ENCODE measurements around the gene MRPL12.
"Not testable (repeated sequence)": the region's sequence is repeated elsewhere in the genome, so short reads cannot be mapped to it uniquely, and the experiment has no call there.

MRPL12 gene

DNA sequence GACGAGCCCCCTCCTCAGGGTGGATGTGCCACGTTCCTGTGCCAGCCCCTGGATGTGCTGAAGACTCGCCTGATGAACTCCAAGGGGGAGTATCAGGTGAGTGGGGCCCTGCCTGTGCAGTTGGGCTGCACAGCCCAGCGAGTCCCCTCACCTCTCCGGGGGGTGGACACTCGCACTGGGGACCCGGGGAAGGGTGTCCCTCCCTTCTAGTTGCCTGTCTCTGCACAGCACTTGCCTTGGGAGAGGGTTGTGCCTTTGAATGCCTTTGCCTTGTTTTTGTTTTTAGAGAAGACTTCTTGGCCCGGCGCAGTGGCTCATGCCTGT, 14.6 kb downstream of the MRPL12 start:
- no peak for DNase-seq

GRCh38 chr17:81719410-81720266, 16.5 kb downstream of the MRPL12 start:
- DNase-seq: no peak

GRCh38 chr17:81720267-81721071, 17.3 kb downstream of the MRPL12 start:
- no peak for DNase-seq

DNA sequence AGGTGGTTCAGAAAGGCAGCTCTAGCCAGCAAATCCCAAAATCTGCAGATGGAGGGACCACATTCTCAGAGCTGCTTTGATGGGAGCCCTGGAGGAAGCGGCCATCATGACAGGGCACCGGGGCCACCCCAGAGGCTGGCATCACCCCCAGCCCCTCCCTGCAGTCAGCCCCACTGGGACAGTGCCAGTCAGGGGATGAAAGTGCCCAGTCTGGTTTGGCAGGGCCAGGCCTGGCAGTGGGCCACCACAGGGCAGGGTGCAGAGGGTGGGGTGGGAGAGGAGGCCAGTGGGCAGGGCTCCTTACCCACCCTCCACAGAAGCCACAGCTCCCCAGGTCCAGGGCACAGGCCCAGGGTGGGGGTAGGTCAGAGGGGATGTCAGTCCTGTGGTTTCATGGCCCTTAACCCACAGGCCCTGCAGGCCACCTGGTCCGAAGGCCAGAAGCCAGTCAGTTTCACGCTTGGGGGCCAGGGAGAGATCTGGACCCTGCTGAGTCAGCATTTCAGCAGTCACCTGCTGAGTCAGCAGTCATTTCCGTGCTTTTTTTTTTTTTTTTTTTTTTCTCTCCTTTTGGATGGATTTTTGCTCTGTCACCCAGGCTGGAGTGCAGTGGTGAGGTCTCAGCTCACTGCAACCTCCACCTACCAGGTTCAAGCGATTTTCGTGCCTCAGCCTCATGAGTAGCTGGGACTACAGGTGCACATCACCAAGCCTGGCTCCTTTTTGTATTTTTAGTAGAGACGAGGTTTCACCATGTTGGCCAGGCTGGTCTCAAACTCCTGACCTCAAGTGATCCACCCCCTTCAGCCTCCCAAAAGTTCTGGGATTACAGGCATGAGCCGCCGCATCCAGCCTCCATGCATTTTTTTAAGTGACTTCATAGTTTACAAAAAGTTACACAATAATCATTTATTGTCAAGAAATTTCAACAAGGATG, 19.3 kb downstream of the MRPL12 start:
- DNase-seq: peak; percentile 64

GRCh38 chr17:81723651-81724209, 20.6 kb downstream of the MRPL12 start:
- peak; percentile 11 for DNase-seq

DNA sequence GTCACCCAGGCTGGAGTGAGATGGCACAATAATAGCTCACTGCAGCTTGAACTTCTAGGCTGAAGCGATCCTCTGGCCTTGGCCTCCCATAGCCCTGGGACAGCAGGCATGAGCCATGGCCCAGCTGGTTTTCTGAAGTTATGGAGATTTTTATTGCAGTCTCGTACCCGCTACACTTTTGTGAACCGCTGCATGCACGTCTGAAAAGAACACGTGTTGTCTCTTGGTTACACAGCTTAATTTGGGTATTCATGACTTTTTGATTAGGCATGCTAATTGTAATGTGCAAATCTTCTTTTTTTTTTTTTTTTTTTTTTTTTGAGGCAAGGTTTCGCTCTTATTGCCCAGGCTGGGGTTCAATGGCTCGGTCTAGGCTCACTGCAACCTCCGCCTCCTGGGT, 22.3 kb downstream of the MRPL12 start:
- no peak for DNase-seq

DNA sequence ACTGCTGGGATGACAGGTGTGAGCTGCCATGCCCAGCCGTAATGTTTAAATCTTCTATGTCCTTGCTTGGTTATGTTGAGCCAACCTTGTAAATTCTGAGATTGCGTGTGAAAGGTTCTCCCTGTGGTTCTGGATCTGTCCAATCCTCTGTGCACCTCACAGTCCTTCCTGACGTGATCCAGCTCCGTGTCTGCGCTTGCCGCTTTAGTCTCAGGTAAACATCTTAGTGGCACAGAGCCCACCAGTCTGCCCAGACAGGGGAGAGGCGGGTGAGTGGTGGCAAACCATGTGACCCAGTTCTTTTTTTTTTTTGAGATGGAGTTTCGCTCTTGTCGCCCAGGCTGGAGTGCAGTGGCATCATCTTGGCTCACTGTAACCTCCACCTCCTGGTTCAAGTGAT, 22.8 kb downstream of the MRPL12 start:
- no peak for DNase-seq

- no peak for DNase-seq
Measured at GRCh38 chr17:81727324-81728031, 24.3 kb downstream of the MRPL12 start.

DNA sequence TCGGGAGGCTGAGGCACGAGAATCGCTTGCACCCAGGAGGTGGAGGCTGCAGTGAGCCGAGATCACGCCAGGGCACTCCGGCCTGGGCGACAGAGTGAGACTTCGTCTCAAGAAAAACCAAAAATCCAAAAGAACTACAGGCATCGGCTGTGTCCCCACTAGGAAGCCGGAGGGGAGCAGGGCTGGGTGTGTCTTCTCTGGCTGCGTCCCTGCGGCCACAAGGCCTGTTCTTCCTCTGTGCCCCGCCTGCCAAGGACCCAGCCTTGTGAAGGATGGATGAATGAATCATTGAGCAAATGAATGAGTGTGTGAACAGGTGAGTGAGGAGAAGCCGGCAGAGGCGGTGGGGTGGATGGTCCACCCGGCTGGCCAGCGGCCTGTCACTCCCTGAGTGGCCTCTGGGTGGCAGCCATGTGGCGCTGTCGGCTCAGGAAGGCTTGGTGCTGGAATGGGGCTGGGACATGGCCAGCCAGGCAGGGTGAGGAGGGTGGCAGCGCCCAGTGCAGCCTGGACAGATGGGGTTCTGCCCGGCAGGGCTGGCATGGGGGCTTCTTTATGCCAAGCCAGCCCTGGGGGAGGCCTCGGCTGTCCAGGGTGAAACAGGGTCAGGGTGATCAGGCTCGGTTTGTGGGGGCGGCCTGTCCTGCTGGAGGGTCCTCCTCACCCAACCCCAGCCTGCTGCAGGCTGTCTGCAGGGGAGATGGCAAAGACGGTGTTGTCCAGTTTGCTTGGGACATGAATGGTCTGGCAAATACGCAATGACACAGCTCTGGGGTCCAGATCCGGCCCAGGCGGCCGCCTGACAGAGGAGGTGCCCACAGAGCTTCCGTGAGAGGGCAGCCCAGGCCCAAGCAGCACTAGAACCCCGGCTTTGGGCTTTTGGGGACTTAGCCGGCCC, 30.6 kb downstream of the MRPL12 start:
- DNase-seq: peak; percentile 84

DNA sequence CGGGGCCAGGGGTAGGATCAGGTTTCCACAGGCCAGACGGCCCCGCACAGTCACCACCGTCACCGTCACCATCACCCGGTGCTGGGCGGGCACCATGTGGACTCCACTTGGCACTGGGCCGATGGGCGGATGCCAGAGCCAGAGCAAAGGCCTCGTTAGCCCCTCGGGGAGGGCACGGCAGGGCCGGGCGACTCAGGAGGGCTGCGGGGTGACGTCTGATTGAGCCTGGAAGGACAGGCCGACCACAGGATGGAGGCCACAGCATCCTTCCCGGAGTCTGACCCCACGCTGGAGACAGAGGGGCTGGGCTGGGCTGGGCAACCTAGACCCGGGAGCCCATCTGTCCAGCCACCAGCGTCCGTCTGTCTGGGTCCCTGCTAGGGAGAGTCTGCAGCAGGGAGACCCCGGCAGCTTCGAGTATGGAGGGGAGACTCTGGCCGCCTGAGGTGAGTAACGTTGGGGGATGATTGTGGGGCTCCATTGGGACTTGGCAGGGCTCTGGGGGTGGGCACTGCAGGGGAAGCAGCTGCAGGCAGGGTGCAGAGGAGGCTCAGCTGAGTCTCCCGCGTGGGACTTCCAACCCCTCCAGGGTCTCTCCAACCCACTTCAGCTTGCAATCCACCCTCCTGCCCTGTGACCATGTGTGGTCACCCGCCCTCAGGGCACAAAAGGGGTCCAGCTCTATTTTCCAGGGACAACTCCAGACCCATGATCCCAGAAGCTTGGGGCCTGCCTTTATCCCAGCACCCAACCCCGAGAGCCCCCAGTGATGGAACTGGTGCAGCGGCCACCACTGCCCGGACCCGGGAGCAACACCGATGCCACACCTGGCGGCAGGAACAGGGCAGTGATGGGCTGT, 31.5 kb downstream of the MRPL12 start:
- no peak for DNase-seq

GRCh38 chr17:81735264-81736102, 32.3 kb downstream of the MRPL12 start:
- DNase-seq: peak; percentile 89

- no peak for DNase-seq
Measured at GRCh38 chr17:81737947-81738800, 35.0 kb downstream of the MRPL12 start.

GRCh38 chr17:81738801-81739393, 35.7 kb downstream of the MRPL12 start:
- DNase-seq: no peak

DNA sequence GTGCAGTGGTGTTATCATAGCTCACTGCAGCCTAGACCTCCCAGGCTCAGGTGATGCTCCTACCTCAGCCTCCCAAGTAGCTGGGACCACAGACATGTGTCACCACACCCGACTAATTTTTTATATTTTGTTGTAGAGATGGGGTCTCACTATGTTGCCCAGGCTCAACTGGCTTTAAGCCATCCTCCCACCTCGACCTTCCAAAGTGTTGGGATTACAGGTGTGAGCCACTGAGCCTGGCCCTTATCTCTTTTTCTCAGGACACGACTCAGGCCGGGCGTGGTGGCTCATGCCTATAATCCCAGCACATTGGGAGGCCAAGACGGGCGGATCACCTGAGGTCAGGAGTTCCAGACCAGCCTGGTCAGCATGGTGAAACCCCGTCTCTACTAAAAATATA, 36.4 kb downstream of the MRPL12 start:
- DNase-seq: not testable (repeated sequence)

DNA sequence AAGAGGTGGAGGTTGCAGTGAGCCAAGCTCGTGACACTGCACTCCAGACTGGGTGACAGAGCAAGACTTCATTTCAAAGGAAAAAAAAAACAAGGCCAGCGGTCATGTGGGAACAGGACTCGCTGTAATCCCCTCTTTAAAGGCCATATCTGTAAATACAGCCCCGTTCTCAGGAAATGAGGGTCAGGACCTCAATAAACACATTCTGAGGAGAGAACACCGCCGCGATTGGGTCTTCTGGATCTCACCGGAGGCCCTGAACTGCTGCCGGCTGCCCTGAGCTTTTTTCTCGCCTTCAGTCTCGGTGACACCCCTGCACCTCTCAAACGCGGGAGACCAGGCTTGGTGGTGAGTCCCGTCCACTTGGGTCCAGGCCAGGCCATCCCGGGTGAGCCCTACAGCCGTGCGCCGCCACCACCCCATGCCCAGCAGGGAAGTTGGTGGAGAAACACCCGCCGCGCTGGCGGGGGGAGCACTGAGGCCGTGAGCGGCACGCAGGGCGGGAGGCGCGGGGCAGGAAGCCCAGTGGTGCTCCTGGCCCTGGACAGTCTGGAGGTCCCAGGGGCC, 37.3 kb downstream of the MRPL12 start:
- DNase-seq: no peak

- no peak for DNase-seq
Measured at GRCh38 chr17:81741049-81741593, 38.0 kb downstream of the MRPL12 start.

Data from OCI-M1 (cell line).